GM21526 (cell line): ENCODE results near the gene TRIOBP.

Experiments
- ATAC-seq: cut with Tn5 transposase; IDR thresholded peaks from one replicate; pipeline ENCODE4 v1.9.1; 2021; ENCODE audit warnings: moderate library complexity; ENCODE audit not compliant: unreplicated experiment, low FRiP score

The TRIOBP gene

GRCh38 chr22:37748659-37749058 is 51.8 kb downstream of the TRIOBP start:
- no peak for ATAC-seq

GRCh38 chr22:37749226-37749625 is 52.4 kb downstream of the TRIOBP start:
- no peak for ATAC-seq

DNA sequence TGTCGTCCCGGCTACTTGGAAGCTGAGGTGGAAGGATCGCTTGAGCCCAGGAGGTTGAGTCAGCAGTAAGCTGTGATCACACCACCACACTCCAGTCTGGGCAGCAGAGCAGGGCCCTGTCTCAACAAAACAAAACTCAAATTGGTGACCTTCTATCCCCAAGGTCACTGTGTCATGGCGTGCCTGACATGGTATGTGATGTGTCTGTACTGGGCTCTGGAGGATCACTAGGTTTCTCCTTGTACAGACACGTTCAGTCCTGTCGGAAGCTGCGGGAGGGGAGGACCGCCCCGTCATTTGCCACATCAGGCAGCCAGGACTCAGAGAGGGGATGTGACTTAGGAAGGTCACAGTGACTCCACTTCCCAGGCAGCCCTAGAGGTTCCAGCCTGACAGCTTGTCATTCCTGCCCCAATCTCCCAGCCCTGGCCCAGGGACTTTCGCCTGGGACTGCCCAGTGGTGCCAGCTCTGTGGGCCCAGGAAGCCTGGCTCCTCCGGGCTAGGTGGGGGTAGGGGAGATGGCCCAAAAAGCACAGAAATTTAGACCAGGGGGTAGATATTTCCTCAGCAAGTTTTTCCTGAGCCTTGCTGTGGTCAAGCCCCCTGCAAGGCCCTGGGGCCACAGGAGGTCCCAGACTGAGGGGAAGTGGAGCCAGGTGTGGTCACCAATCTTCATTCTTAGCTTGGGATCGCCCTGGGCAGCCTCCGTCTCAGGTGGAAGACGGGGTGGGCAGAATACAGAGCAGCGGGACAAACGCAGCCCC is 53.2 kb downstream of the TRIOBP start:
- ATAC-seq, result no peak

DNA sequence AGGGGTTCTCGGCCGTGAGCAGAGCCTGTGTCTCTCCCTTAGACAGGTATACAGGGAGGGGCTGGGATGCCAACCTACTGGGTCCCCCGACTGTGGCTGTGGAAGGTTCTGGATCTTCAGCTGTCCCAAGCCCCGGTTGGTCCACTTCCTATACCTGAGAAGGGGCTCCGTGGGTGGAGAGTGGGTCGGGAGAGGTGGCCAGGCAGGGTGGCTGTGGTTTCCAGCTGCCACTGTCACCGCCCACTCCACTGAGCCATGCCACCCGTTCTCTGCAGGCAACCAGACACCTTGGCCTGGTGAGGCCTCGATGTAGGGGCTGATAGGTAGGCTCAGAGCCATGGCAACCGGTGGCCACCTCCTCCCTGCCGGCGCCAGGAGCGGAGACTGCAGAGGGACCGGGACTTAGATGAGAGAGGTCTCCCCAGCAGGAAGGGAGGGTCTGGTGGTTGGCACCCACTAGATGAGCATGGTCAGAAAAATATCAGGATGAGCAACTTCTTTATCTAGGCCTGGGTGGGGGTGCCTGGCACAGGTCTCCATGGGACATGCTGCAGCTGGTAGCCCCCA is 53.8 kb downstream of the TRIOBP start:
- ATAC-seq, result no peak

- no peak for ATAC-seq
These were observed 54.8 kb downstream of the TRIOBP start for GRCh38 chr22:37751449-37752188.

DNA sequence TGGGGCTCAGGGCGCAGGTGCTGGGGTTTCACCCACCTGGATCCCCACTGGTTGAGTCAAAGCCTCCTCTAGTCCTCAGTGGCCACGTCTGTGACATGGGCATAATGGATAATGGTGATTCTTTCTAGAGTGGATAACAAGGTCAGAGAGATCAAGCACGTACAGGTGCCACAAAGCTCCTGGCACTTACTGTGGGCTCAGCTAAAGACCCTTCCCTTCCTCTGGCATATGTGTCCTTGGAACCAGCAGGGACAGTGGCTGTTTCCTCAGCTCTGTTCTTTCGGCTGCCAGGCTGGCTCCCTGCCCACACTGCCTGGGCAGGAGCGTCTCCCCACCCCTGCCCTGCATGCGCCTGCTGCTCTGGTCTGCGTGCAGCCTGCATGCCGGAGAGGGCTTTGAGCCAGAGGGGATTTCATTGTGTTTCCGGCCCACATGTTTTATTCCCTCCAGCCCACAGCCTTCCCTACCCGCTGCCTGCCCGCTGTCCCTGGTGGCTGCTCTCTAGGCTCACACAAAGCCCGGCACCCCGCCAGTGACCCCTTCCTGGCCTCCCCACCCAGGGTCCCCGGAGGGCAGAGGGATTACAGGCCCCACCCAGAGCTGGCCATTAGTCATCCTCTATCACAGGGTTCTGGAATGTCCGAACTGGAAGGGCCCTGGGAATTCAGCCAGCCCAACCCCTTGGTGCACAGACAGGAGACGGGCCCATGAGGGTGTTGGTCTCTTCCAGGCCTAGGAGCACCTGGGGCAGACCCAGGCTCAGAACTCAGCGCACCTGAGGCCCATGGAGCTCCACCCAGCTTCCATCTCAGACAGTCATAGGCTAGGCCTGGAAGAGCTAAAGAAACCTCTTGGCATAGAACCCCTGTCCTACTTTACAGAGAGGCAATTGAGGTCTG is 55.6 kb downstream of the TRIOBP start:
- ATAC-seq, result no peak

DNA sequence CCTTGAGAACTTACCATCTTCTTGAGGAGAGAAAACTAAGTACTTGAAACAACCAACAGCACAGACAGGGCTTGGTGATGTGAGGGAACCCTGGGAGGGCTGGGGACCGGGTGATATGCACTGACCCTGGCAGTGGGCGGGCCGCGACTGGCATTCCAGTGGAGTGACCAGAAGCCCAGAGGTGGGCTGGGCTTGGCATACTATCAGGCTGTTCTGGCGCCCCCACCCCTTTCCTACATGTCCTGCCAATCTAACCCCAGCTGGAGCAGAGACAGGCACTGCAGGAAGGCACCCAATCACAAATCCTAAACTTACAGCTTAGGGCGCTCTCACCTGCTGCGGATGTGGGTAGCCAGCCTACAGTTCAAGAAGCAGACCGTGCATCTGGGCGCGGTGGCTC is 56.9 kb downstream of the TRIOBP start:
- no peak for ATAC-seq

GRCh38 chr22:37757663-37758062 is 60.8 kb downstream of the TRIOBP start:
- no peak for ATAC-seq

DNA sequence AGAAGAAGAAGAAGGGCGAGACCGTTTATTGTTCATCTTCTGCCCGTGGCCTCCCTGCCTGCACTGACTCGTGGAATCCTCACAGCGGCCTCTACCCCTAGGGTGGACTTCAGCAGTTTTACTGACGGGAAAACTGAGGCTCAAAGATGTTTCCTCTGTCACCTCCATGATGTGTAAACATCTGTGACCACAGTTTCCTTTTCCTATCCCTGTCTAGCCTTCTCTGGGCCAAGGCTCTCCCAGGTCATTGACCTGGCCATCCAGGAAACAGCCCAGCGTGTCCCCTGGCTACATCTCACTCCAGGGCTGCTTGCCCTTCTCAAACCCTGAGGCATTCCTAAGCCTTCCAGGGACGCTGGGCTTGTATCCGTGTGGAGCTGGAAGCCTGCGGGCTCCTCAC is 61.8 kb downstream of the TRIOBP start:
- ATAC-seq, result no peak

DNA sequence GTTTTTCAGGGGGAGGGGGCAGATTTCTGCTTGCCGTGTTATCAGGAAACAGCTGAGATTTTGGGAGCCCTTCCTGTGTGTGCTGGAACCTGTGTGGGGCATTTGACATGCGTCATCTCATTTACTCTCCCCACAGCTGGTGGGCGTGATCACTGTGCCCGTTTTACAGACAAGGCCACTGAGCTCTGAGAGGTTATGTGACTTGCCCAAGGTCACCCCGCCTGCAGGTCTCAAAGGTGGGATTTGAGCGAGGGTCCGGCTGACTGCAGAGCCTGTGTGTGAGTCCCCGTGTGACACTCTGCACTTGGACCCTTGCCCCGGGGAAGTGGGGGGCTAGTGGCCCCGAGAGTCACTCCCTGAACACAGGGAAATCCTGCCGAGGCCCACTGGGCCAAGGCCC is 62.4 kb downstream of the TRIOBP start:
- ATAC-seq, result no peak

DNA sequence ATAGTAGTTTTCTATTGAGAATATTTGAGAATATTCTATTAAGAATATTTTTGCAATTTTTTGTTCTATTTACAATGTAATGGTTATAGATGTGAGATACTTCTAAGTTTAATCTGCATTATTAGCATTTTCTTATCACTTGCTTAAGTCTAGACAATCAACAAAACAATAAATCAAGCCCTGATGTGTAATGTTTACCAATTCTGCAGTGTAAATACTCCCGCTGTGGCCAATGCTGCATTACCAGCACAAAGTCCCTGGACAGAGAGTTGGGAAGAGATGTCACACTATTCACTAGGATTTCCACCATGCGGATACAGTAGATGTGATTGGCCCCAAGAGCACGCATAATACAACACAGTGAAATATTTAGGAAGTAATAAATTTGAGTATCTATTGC is 63.3 kb downstream of the TRIOBP start:
- ATAC-seq, result no peak

DNA sequence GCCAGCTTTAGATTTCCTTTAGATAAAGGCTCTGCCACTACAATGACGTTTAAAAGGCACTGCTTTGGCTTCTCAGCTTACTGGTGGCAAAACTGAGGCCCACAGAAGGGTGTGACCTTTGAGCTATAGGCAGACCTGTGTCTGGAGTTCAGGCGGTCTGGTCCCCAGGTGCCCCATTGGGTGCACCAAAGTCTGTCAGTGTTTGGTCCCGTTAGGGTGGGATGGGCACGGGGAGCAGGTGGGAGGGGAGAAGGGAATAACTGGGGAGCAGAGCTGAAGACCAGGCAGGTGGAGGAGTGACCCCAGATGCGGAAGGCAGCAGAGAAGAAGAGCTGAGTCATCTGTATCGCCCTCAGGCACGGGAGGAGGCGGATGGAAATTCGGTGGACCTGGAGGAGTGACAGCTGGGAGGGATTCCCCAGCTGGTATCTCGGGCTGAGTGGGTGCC is 65.6 kb downstream of the TRIOBP start:
- ATAC-seq, result no peak

GRCh38 chr22:37763012-37763411 is 66.2 kb downstream of the TRIOBP start:
- no peak for ATAC-seq

DNA sequence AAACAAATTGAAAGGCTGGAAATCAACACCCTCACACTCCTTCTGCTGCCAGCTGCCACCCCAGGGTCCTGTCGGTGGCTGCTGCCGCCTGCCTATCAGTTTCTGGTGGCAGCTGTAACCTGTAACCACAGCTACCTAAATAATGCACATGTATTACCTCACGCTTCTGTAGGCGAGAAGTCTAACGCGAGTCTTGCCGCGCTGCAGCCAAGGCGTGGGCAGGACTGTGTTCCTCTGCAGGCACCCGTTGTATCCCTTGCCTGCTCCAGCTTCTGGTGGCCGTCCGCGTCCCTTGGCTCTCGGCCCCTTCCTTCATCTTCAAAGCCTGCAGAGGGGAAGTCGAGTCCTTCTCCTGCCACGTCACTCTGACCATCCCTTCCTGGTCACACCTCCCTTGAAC is 66.8 kb downstream of the TRIOBP start:
- no peak for ATAC-seq

GRCh38 chr22:37764622-37765021 is 67.8 kb downstream of the TRIOBP start:
- ATAC-seq, result no peak

DNA sequence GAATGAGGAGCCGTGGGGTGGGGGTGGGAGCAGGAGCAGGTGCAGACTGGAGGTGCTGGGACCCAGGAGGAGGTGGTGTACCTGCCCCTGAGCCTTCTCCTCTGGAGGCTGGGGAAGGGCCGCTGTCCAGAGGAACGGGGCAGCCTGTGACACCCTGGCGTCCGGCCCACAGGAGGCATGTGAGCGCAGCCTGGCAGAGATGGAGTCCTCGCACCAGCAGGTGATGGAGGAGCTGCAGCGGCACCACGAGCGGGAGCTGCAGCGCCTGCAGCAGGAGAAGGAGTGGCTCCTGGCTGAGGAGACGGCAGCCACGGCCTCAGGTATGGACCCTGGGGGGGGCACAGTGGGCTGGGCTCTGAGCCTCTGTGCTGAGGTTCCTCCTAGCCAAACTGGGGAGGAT is 68.7 kb downstream of the TRIOBP start:
- ATAC-seq, result no peak

- ATAC-seq, result no peak
These were observed 69.2 kb downstream of the TRIOBP start for GRCh38 chr22:37765953-37766576.

- no peak for ATAC-seq
These were observed 71.4 kb downstream of the TRIOBP start for GRCh38 chr22:37768273-37768672.

- no peak for ATAC-seq
These were observed 72.2 kb downstream of the TRIOBP start for GRCh38 chr22:37769056-37769455.

GRCh38 chr22:37771081-37771480 is 74.2 kb downstream of the TRIOBP start:
- no peak for ATAC-seq
